Neural progenitor cell (in vitro differentiated cells): Measurements from ENCODE around the gene ZCWPW1. TPM values are rescaled to one million over a fixed set of nuclear protein-coding genes. Genes with fewer than 3 reads are reported as not detected.

ENCODE experiments used
- DNase-seq: peaks from one replicate; pipeline ENCODE4 v3.0.0-alpha.2; 2016; ENCODE audit warnings: low spot score
- H2AFZ ChIP-seq: fragments of 200-600 bp; sonication (generic); replicated peaks from 2 replicates; pipeline ENCODE4 v1.6.1; 2016; ENCODE audit warnings: antibody characterized with exemption
- H3F3A ChIP-seq: fragments of 200-600 bp; sonication (generic); 2 replicates; pipeline ENCODE4 v1.6.1; 2016; ENCODE audit warnings: antibody characterized with exemption, low read depth
- H3K27ac ChIP-seq: fragments of 200-600 bp; sonication (generic); 2 replicates; pipeline ENCODE4 v1.5.1; 2016; ENCODE audit warnings: mild to moderate bottlenecking
- H3K27me3 ChIP-seq: fragments of 200-600 bp; sonication (generic); 2 replicates; pipeline ENCODE4 v1.6.1; 2016; ENCODE audit warnings: mild to moderate bottlenecking, moderate library complexity
- H3K36me3 ChIP-seq: fragments of 200-600 bp; sonication (generic); 2 replicates; pipeline ENCODE4 v1.5.1; 2016
- H3K4me1 ChIP-seq: fragments of 200-600 bp; sonication (generic); 2 replicates; pipeline ENCODE4 v1.6.1; 2016; ENCODE audit warnings: mixed run types
- H3K4me2 ChIP-seq: fragments of 200-600 bp; sonication (generic); 2 replicates; pipeline ENCODE4 v1.6.1; 2016
- H3K4me3 ChIP-seq: fragments of 200-600 bp; sonication (generic); 2 replicates; pipeline ENCODE4 v1.5.1; 2016
- H3K79me2 ChIP-seq: fragments of 200-600 bp; sonication (generic); 2 replicates; pipeline ENCODE4 v1.6.1; 2016; ENCODE audit warnings: low read depth
- H3K9ac ChIP-seq: fragments of 200-600 bp; sonication (generic); 2 replicates; pipeline ENCODE4 v1.6.1; 2016
- H3K9me3 ChIP-seq: fragments of 200-600 bp; sonication (generic); 2 replicates; pipeline ENCODE4 v1.5.1; 2016; ENCODE audit warnings: low read depth
- H4K20me1 ChIP-seq: fragments of 200-600 bp; sonication (generic); 2 replicates; pipeline ENCODE4 v1.6.1; 2016; ENCODE audit warnings: low read depth
- H3K27ac Mint-ChIP-seq: 3 replicates; pipeline ENCODE4 v1.8.0; 2021; ENCODE audit warnings: mixed read lengths
- H3K27me3 Mint-ChIP-seq: 2 replicates; pipeline ENCODE4 v1.8.0; 2022; ENCODE audit warnings: low read depth, mild to moderate bottlenecking, inconsistent platforms, moderate library complexity, mixed read lengths; ENCODE audit not compliant: insufficient read depth
- H3K36me3 Mint-ChIP-seq: 3 replicates; pipeline ENCODE4 v1.8.0; 2021; ENCODE audit warnings: mixed read lengths
- H3K4me1 Mint-ChIP-seq: 3 replicates; pipeline ENCODE4 v1.8.0; 2021; ENCODE audit warnings: mixed read lengths
- H3K4me3 Mint-ChIP-seq: 3 replicates; pipeline ENCODE4 v1.8.0; 2021; ENCODE audit warnings: mild to moderate bottlenecking, moderate library complexity, mixed read lengths
- H3K9me3 Mint-ChIP-seq: 3 replicates; pipeline ENCODE4 v1.8.0; 2020; ENCODE audit warnings: mixed read lengths
- EZH2 ChIP-seq: fragments of 200-600 bp; sonication (generic); IDR thresholded peaks from 2 replicates; pipeline ENCODE4 v1.6.1; 2017; ENCODE audit warnings: antibody characterized with exemption, mild to moderate bottlenecking, moderate library complexity
- EZH2phosphoT487 ChIP-seq: fragments of 200-600 bp; sonication (generic); IDR thresholded peaks from 2 replicates; pipeline ENCODE4 v1.6.1; 2017; ENCODE audit warnings: antibody characterized with exemption
- total RNA-seq: library from RNA; depleted of rRNA; stranded (reverse); fragments of >200 nt; gene quantifications from 2 replicates; pipeline ENCODE4 v1.2.3, GENCODE V29; 2015; ENCODE audit warnings: low replicate concordance
- TF ChIP-seq, protein P1 (sequence below): fragments of 200-600 bp; sonication (generic); IDR thresholded peaks from 2 replicates; pipeline ENCODE4 v1.5.1; 2017; ENCODE audit warnings: antibody characterized with exemption, mild to moderate bottlenecking

Gene ZCWPW1
- total RNA-seq, 1 donor from 2014 or later, result 1.4 TPM

DNA sequence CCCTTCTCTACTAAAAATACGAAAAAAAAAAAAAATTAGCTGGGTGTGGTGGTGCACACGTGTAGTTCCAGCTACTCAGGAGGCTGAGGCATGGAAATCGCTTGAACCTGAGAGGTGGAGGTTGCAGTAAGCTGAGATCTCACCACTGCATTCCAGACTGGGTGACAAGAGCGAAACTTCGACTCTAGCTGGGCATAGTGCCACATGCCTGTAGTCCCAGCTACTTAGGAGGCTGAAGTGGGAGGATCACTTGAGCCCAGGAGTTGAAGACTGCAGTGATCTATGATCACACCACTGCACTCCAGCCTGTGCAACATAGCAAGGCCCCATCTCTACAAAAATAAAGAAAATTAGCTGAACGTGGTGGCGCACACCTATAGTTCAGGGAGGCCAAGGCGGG lies 36.8 kb upstream of the ZCWPW1 start:
- H3K4me3 Mint-ChIP-seq, result no peak overlapping the region
- DNase-seq, result no peak
- no peaks in the 10 kb centered on the region for H3K36me3 Mint-ChIP-seq
- no peak overlapping the region for H3K27ac Mint-ChIP-seq
- Histone ChIP-seq H2AFZ (no peak overlapping the region), H3K79me2 (no peaks in the 10 kb centered on the region), H3K27ac (no peak overlapping the region), H3K4me2 (no peak overlapping the region), H3K4me3 (no peak overlapping the region), H3K4me1 (peaks cover 5% of the 10 kb centered on the region), H3K36me3 (no peaks in the 10 kb centered on the region), H3K9me3 (no peaks in the 10 kb centered on the region), H3K9ac (no peak overlapping the region), H4K20me1 (peaks cover 2% of the 10 kb centered on the region), H3K27me3 (no peaks in the 10 kb centered on the region), H3F3A (no peaks in the 10 kb centered on the region)
- H3K4me1 Mint-ChIP-seq, result peaks cover 16% of the 10 kb centered on the region
- H3K9me3 Mint-ChIP-seq, result no peaks in the 10 kb centered on the region
- peaks cover 3% of the 10 kb centered on the region for H3K27me3 Mint-ChIP-seq
- TF ChIP-seq EZH2 (no peak), EZH2phosphoT487 (no peak)
- TF ChIP-seq, protein P1, sequence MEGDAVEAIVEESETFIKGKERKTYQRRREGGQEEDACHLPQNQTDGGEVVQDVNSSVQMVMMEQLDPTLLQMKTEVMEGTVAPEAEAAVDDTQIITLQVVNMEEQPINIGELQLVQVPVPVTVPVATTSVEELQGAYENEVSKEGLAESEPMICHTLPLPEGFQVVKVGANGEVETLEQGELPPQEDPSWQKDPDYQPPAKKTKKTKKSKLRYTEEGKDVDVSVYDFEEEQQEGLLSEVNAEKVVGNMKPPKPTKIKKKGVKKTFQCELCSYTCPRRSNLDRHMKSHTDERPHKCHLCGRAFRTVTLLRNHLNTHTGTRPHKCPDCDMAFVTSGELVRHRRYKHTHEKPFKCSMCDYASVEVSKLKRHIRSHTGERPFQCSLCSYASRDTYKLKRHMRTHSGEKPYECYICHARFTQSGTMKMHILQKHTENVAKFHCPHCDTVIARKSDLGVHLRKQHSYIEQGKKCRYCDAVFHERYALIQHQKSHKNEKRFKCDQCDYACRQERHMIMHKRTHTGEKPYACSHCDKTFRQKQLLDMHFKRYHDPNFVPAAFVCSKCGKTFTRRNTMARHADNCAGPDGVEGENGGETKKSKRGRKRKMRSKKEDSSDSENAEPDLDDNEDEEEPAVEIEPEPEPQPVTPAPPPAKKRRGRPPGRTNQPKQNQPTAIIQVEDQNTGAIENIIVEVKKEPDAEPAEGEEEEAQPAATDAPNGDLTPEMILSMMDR, result no peak

DNA sequence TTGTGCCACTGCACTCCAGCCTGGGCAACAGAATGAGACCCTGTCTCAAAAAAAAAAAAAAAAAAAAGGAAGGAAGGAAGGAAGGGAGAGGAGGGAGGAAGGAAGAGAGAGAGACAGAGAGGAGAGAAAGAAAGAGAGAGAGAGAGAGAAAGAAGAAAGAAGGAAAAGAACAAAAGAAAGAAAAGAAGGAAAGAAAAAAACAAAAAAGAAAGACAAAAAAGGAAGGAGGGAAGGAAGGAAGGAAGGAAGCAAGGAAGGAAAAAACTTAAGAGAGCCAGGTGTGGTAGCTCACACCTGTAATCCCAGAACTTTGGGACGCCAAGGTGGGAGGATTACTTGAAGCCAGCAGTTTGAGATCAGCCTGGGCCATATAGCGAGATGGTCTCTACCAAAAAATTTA lies 36.3 kb upstream of the ZCWPW1 start:
- Mint-ChIP-seq H3K36me3 (no peaks in the 10 kb centered on the region), H3K27me3 (peaks cover 3% of the 10 kb centered on the region), H3K9me3 (no peaks in the 10 kb centered on the region), H3K27ac (no peak overlapping the region), H3K4me3 (no peak overlapping the region), H3K4me1 (peaks cover 13% of the 10 kb centered on the region)
- Histone ChIP-seq H3F3A (no peaks in the 10 kb centered on the region), H3K4me1 (peaks cover 5% of the 10 kb centered on the region), H3K9me3 (no peaks in the 10 kb centered on the region), H3K27ac (no peak overlapping the region), H3K36me3 (no peaks in the 10 kb centered on the region), H3K79me2 (no peaks in the 10 kb centered on the region), H2AFZ (no peak overlapping the region), H3K4me2 (no peak overlapping the region), H4K20me1 (peaks cover 2% of the 10 kb centered on the region), H3K9ac (no peak overlapping the region), H3K27me3 (no peaks in the 10 kb centered on the region), H3K4me3 (no peak overlapping the region)
- no peak for DNase-seq
- TF ChIP-seq, protein P1, result no peak
- TF ChIP-seq EZH2 (no peak), EZH2phosphoT487 (no peak)

DNA sequence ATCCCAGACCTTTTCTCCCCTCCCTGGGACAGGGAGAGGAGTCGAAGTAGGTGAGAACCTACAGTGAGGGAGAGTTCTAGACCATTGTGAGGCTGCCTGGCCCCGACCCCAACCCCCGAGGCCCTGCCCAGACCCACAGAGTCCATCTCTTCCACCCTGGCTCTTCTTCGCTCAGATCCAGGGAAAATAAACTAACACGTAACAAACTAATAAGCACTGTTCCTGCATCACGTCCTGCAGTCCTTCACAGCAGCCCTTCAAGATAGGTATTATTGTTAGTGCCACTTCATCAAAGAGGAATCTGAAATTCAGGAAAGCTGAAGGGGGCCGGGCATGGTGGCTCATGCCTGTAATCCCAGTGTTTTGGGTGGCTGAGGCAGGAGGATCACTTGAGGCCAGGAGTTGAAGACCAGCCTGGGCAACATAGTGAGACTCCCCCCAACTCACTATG lies 35.7 kb upstream of the ZCWPW1 start, which contains the start of gene SPACDR:
SPACDR (minus strand) TSS at position 51 of the 451 bp plus-strand sequence. CDS start 235 bp downstream, outside the sequence.
- Histone ChIP-seq H3K4me3 (no peak within 1 kb of the TSS), H2AFZ (no peak within 1 kb of the TSS), H3K4me1 (peaks cover 5% of the 10 kb centered on the region), H3K9ac (no peak within 1 kb of the TSS), H3K4me2 (no peak within 1 kb of the TSS), H3K36me3 (no peaks in the 10 kb centered on the region), H3F3A (no peaks in the 10 kb centered on the region), H4K20me1 (no peaks in the 10 kb centered on the region), H3K27me3 (no peaks in the 10 kb centered on the region), H3K9me3 (no peaks in the 10 kb centered on the region), H3K79me2 (no peaks in the 10 kb centered on the region), H3K27ac (no peak within 1 kb of the TSS)
- H3K4me1 Mint-ChIP-seq, result peaks cover 13% of the 10 kb centered on the region
- H3K27ac Mint-ChIP-seq, result no peak within 1 kb of the TSS
- H3K27me3 Mint-ChIP-seq, result peaks cover 3% of the 10 kb centered on the region
- no peak within 1 kb of the TSS for H3K4me3 Mint-ChIP-seq
- no peaks in the 10 kb centered on the region for H3K36me3 Mint-ChIP-seq
- TF ChIP-seq EZH2, result no peak
- TF ChIP-seq, protein P1, result no peak
- TF ChIP-seq EZH2phosphoT487, result no peak
- H3K9me3 Mint-ChIP-seq, result no peaks in the 10 kb centered on the region
- no peak for DNase-seq
